Liver (tissue), 9 donors: ENCODE measurements around the gene LHFPL6. TPM values are rescaled to one million over a fixed set of nuclear protein-coding genes. Genes with fewer than 3 reads are reported as not detected.

Source experiments
- DNase-seq: peaks from one replicate; pipeline ENCODE4 v3.0.0-alpha.2; 2017; ENCODE audit warnings: low spot score
- H3K27ac ChIP-seq, 2 donors: one replicate each; pipeline ENCODE4 v1.7.0; 2013; ENCODE audit warnings: inconsistent platforms in 2 of 2, low read length in 2 of 2, control low read depth in 1 of 2, low read depth in 1 of 2, mild to moderate bottlenecking in 1 of 2
- H3K27me3 ChIP-seq, 4 donors: one replicate each; pipeline versions ENCODE4 v1.6.1 to v1.7.0; 2013; ENCODE audit warnings: low read length in 3 of 4, inconsistent platforms in 1 of 4, mild to moderate bottlenecking in 1 of 4, moderate library complexity in 1 of 4; ENCODE audit not compliant: control insufficient read depth in 4 of 4, insufficient read depth in 4 of 4
- H3K36me3 ChIP-seq, 4 donors: one replicate each; pipeline versions ENCODE4 v1.6.1 to v1.7.0; 2013; ENCODE audit warnings: low read length in 3 of 4, mild to moderate bottlenecking in 3 of 4, low read depth in 1 of 4, moderate library complexity in 1 of 4; ENCODE audit not compliant: control insufficient read depth in 4 of 4, insufficient read depth in 3 of 4
- H3K4me1 ChIP-seq, 4 donors: one replicate each; pipeline versions ENCODE4 v1.6.1 to v1.7.0; 2013; ENCODE audit warnings: low read length in 3 of 4, mild to moderate bottlenecking in 3 of 4, moderate library complexity in 1 of 4; ENCODE audit not compliant: control insufficient read depth in 4 of 4, insufficient read depth in 4 of 4
- H3K4me3 ChIP-seq, 3 donors: one replicate each; pipeline versions ENCODE4 v1.6.1 to v1.7.0; 2013; ENCODE audit warnings: low read length in 3 of 3, control low read depth in 1 of 3, low read depth in 1 of 3, mild to moderate bottlenecking in 1 of 3
- H3K9ac ChIP-seq, 2 donors: one replicate each; pipeline ENCODE4 v1.7.0; 2013; ENCODE audit warnings: low read length in 2 of 2, mild to moderate bottlenecking in 2 of 2, moderate library complexity in 2 of 2, control low read depth in 1 of 2, low read depth in 1 of 2
- H3K9me3 ChIP-seq, 4 donors: one replicate each; pipeline versions ENCODE4 v1.6.1 to v1.7.0; 2013; ENCODE audit warnings: low read length in 3 of 4; ENCODE audit not compliant: control insufficient read depth in 4 of 4
- EGR1 ChIP-seq, 2 donors: IDR thresholded peaks; 2 replicates each; pipeline ENCODE4 v1.6.1; 2016 to 2018; ENCODE audit warnings: antibody characterized with exemption in 2 of 2, low read depth in 2 of 2
- FOXA1 ChIP-seq: IDR thresholded peaks from 2 replicates; pipeline ENCODE4 v1.6.1; 2016; ENCODE audit warnings: antibody characterized with exemption
- FOXA2 ChIP-seq: IDR thresholded peaks from 2 replicates; pipeline ENCODE4 v1.6.1; 2016; ENCODE audit warnings: antibody characterized with exemption
- GABPA ChIP-seq, 2 donors: IDR thresholded peaks in 1 of 2; conservative IDR thresholded peaks in 1 of 2; 2 replicates each; pipeline ENCODE4 v1.6.1; 2016; ENCODE audit warnings: antibody characterized with exemption in 2 of 2, mild to moderate bottlenecking in 1 of 2, moderate library complexity in 1 of 2
- HNF4A ChIP-seq, 2 donors: conservative IDR thresholded peaks; 2 replicates each; pipeline ENCODE4 v1.6.1; 2016; ENCODE audit warnings: antibody characterized with exemption in 2 of 2, mild to moderate bottlenecking in 2 of 2
- HNF4G ChIP-seq: IDR thresholded peaks from 2 replicates; pipeline ENCODE4 v1.6.1; 2016; ENCODE audit warnings: antibody characterized with exemption
- JUND ChIP-seq, 2 donors: IDR thresholded peaks; 2 replicates each; pipeline ENCODE4 v1.6.1; 2016; ENCODE audit warnings: antibody characterized with exemption in 2 of 2
- MAX ChIP-seq: IDR thresholded peaks from 2 replicates; pipeline ENCODE4 v1.6.1; 2016; ENCODE audit warnings: antibody characterized with exemption
- NR2F2 ChIP-seq: IDR thresholded peaks from 2 replicates; pipeline ENCODE4 v1.6.1; 2016; ENCODE audit warnings: antibody characterized with exemption
- RAD21 ChIP-seq, 2 donors: IDR thresholded peaks; 2 replicates each; pipeline ENCODE4 v1.6.1; 2016; ENCODE audit warnings: antibody characterized with exemption in 2 of 2, mild to moderate bottlenecking in 2 of 2
- RXRA ChIP-seq, 2 donors: IDR thresholded peaks; 2 replicates each; pipeline ENCODE4 v1.6.1; 2017 to 2018; ENCODE audit warnings: antibody characterized with exemption in 2 of 2, mild to moderate bottlenecking in 1 of 2
- SP1 ChIP-seq: IDR thresholded peaks from 2 replicates; pipeline ENCODE4 v1.6.1; 2018; ENCODE audit warnings: antibody characterized with exemption, mild to moderate bottlenecking
- TAF1 ChIP-seq: conservative IDR thresholded peaks from 2 replicates; pipeline ENCODE4 v1.6.1; 2016; ENCODE audit warnings: antibody characterized with exemption, mild to moderate bottlenecking
- YY1 ChIP-seq: IDR thresholded peaks from 2 replicates; pipeline ENCODE4 v1.6.1; 2016; ENCODE audit warnings: antibody characterized with exemption, mild to moderate bottlenecking
- ZBTB33 ChIP-seq: IDR thresholded peaks from 2 replicates; pipeline ENCODE4 v1.6.1; 2016; ENCODE audit warnings: antibody characterized with exemption
- WGBS: extraction: QIAGEN DNeasy Blood & Tissue Kit; methylation state at CpG from one replicate; pipeline ENCODE4 v1.1.7; 2013; 5-methylcytosine and 5-hydroxymethylcytosine counted together
- polyA plus RNA-seq, 2 donors: library from polyadenylated mRNA; stranded (reverse) in 1 of 2; unstranded in 1 of 2; fragments of 200-250 nt in 1 of 2; fragments of >200 nt in 1 of 2; fragmentation: Nextera tagmentation in 1 of 2; extraction: Ambion mirVana in 1 of 2; gene quantifications; one replicate each; pipeline versions ENCODE4 v1.2.1 to v1.2.3, GENCODE V29; 2013 to 2015
- total RNA-seq, 2 donors: library from RNA; depleted of rRNA; stranded (reverse); fragments of >200 nt; gene quantifications; one replicate each; pipeline ENCODE4 v1.2.3, GENCODE V29; 2014
- TF ChIP-seq, protein P1 (sequence below): fragments of 150-350 bp; IDR thresholded peaks from 2 replicates; pipeline ENCODE4 v1.5.1; 2017; ENCODE audit warnings: improper control_type of control experiment, low read depth, low read length; ENCODE audit not compliant: missing input control
- TF ChIP-seq, protein P2 (sequence below): IDR thresholded peaks from 2 replicates; pipeline ENCODE4 v1.6.1; 2016; ENCODE audit warnings: antibody characterized with exemption
- TF ChIP-seq, protein P3 (sequence below): IDR thresholded peaks from 2 replicates; pipeline ENCODE4 v1.6.1; 2016; ENCODE audit warnings: antibody characterized with exemption, mild to moderate bottlenecking
- donor health status: healthy.
- donor health status: healthy.
- donor health status: healthy.
- donor health status: healthy.
- donor health status: healthy.

LHFPL6 gene
- total and polyA plus RNA-seq, 4 donors: 2.6 to 8.3 (median 5.5) TPM

GRCh38 chr13:39389013-39389412, 214.0 kb downstream of the LHFPL6 start:
- no peak overlapping the region for H3K27ac ChIP-seq
- H3K36me3 ChIP-seq: no peaks in the 10 kb centered on the region
- WGBS: 61% methylated on average over 5 of the region's 5 CpGs
- no peak overlapping the region for H3K9ac ChIP-seq
- H3K27me3 ChIP-seq: no peaks in the 10 kb centered on the region
- H3K4me3 ChIP-seq: no peak overlapping the region
- TF ChIP-seq HNF4A (conservative IDR thresholded peaks at IDR 0.05) (no peak), JUND (IDR thresholded peaks at IDR 0.05) (no peak), TAF1 (no peak), FOXA1 (no peak), GABPA (IDR thresholded peaks at IDR 0.05 in 1 of 2, conservative IDR thresholded peaks at IDR 0.05 in 1 of 2) (no peak), ZBTB33 (no peak), NR2F2 (no peak), SP1 (no peak), RAD21 (IDR thresholded peaks at IDR 0.05) (no peak), YY1 (no peak), MAX (no peak), RXRA (IDR thresholded peaks at IDR 0.05) (no peak), HNF4G (no peak), EGR1 (IDR thresholded peaks at IDR 0.05; ENCODE audit: low read depth in 2 of 2) (no peak), FOXA2 (no peak)
- TF ChIP-seq, protein P1, sequence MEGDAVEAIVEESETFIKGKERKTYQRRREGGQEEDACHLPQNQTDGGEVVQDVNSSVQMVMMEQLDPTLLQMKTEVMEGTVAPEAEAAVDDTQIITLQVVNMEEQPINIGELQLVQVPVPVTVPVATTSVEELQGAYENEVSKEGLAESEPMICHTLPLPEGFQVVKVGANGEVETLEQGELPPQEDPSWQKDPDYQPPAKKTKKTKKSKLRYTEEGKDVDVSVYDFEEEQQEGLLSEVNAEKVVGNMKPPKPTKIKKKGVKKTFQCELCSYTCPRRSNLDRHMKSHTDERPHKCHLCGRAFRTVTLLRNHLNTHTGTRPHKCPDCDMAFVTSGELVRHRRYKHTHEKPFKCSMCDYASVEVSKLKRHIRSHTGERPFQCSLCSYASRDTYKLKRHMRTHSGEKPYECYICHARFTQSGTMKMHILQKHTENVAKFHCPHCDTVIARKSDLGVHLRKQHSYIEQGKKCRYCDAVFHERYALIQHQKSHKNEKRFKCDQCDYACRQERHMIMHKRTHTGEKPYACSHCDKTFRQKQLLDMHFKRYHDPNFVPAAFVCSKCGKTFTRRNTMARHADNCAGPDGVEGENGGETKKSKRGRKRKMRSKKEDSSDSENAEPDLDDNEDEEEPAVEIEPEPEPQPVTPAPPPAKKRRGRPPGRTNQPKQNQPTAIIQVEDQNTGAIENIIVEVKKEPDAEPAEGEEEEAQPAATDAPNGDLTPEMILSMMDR: no peak
- TF ChIP-seq, protein P2, sequence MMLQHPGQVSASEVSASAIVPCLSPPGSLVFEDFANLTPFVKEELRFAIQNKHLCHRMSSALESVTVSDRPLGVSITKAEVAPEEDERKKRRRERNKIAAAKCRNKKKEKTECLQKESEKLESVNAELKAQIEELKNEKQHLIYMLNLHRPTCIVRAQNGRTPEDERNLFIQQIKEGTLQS: no peak
- TF ChIP-seq, protein P3, sequence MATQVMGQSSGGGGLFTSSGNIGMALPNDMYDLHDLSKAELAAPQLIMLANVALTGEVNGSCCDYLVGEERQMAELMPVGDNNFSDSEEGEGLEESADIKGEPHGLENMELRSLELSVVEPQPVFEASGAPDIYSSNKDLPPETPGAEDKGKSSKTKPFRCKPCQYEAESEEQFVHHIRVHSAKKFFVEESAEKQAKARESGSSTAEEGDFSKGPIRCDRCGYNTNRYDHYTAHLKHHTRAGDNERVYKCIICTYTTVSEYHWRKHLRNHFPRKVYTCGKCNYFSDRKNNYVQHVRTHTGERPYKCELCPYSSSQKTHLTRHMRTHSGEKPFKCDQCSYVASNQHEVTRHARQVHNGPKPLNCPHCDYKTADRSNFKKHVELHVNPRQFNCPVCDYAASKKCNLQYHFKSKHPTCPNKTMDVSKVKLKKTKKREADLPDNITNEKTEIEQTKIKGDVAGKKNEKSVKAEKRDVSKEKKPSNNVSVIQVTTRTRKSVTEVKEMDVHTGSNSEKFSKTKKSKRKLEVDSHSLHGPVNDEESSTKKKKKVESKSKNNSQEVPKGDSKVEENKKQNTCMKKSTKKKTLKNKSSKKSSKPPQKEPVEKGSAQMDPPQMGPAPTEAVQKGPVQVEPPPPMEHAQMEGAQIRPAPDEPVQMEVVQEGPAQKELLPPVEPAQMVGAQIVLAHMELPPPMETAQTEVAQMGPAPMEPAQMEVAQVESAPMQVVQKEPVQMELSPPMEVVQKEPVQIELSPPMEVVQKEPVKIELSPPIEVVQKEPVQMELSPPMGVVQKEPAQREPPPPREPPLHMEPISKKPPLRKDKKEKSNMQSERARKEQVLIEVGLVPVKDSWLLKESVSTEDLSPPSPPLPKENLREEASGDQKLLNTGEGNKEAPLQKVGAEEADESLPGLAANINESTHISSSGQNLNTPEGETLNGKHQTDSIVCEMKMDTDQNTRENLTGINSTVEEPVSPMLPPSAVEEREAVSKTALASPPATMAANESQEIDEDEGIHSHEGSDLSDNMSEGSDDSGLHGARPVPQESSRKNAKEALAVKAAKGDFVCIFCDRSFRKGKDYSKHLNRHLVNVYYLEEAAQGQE: no peak
- H3K9me3 ChIP-seq: no peaks in the 10 kb centered on the region
- no peak for DNase-seq
- no peaks in the 10 kb centered on the region for H3K4me1 ChIP-seq
